ENCODE measurements around the gene PIK3CB. TPM values are rescaled to one million over a fixed set of nuclear protein-coding genes. Genes with fewer than 3 reads are reported as not detected.

PIK3CB gene
- total RNA-seq, 1 experiment from 2014 or later: 29.7 TPM

DNA sequence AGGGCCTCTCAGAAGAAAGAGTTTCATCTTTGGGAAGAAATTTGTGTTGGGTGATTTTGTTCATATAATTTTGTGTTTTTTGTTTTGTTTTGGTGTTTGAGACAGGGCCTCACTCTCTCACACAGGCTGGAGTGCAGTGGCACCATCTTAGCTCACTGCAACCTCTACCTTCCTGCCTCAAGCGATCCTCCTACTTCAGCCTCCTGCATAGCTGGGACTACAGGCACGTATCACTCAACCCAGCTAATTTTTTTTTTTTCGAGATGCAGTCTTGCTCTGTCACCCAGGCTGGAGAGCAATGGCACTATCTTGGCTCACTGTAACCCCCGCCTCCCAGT is 29.0 kb upstream of the PIK3CB start:
- H3K4me1 ChIP-seq: peaks cover 27% of the 10 kb centered on the region
- DNase-seq: no peak
- no peaks in the 10 kb centered on the region for H3K36me3 ChIP-seq (ENCODE audit: control insufficient read depth, insufficient read depth, low read length)
- H3K36me3 Mint-ChIP-seq (ENCODE audit: insufficient read depth, unreplicated experiment): peaks cover 12% of the 10 kb centered on the region
- no peaks in the 10 kb centered on the region for H3K9me3 Mint-ChIP-seq (ENCODE audit: unreplicated experiment)
- H3K27ac Mint-ChIP-seq (ENCODE audit: unreplicated experiment): peak overlapping the region; percentile 97
- TSS peak; percentile 96 for BruUV-seq (replicated peaks)
- ChIA-PET POLR2A (interaction anchor here (0.6 to 1.6 kb wide), 7 partner anchors 18 to 270 kb away, joined by 3 to 17 read pairs (median 4); partner anchors contain the start of genes CEP70 and PIK3CB), CTCF (interaction anchor here (1.0 to 2.2 kb wide), 3 partner anchors 52 to 465 kb away, joined by 3 to 47 read pairs (median 4); partner anchors contain the start of gene CEP70)
- H3K27me3 Mint-ChIP-seq (ENCODE audit: insufficient read depth, unreplicated experiment): no peaks in the 10 kb centered on the region
- H3K9me3 ChIP-seq: no peaks in the 10 kb centered on the region
- TF ChIP-seq, protein P1, sequence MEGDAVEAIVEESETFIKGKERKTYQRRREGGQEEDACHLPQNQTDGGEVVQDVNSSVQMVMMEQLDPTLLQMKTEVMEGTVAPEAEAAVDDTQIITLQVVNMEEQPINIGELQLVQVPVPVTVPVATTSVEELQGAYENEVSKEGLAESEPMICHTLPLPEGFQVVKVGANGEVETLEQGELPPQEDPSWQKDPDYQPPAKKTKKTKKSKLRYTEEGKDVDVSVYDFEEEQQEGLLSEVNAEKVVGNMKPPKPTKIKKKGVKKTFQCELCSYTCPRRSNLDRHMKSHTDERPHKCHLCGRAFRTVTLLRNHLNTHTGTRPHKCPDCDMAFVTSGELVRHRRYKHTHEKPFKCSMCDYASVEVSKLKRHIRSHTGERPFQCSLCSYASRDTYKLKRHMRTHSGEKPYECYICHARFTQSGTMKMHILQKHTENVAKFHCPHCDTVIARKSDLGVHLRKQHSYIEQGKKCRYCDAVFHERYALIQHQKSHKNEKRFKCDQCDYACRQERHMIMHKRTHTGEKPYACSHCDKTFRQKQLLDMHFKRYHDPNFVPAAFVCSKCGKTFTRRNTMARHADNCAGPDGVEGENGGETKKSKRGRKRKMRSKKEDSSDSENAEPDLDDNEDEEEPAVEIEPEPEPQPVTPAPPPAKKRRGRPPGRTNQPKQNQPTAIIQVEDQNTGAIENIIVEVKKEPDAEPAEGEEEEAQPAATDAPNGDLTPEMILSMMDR (IDR thresholded peaks at IDR 0.05; ENCODE audit: insufficient read depth in 1 of 2, low read depth in 1 of 2, low read length in 1 of 2, severe bottlenecking in 1 of 2, unreplicated experiment in 1 of 2): no peak
- no peak overlapping the region for H3K4me3 ChIP-seq (ENCODE audit: low read depth, low read length)
- peak overlapping the region; percentile 67 for H3K4me3 Mint-ChIP-seq (ENCODE audit: unreplicated experiment)
- peaks cover 25% of the 10 kb centered on the region for H3K4me1 Mint-ChIP-seq (ENCODE audit: low read depth, unreplicated experiment)
- intact Hi-C loops (cut with micrococcal nuclease; ENCODE audit: unreplicated experiment): loop anchor here (1.0 to 5.0 kb wide), 4 partner anchors 29 to 255 kb away; partner anchors contain the start of genes FAIM and PIK3CB
- no peaks in the 10 kb centered on the region for H3K27me3 ChIP-seq (replicated peaks; ENCODE audit: control insufficient read depth, insufficient read depth, low read length)

DNA sequence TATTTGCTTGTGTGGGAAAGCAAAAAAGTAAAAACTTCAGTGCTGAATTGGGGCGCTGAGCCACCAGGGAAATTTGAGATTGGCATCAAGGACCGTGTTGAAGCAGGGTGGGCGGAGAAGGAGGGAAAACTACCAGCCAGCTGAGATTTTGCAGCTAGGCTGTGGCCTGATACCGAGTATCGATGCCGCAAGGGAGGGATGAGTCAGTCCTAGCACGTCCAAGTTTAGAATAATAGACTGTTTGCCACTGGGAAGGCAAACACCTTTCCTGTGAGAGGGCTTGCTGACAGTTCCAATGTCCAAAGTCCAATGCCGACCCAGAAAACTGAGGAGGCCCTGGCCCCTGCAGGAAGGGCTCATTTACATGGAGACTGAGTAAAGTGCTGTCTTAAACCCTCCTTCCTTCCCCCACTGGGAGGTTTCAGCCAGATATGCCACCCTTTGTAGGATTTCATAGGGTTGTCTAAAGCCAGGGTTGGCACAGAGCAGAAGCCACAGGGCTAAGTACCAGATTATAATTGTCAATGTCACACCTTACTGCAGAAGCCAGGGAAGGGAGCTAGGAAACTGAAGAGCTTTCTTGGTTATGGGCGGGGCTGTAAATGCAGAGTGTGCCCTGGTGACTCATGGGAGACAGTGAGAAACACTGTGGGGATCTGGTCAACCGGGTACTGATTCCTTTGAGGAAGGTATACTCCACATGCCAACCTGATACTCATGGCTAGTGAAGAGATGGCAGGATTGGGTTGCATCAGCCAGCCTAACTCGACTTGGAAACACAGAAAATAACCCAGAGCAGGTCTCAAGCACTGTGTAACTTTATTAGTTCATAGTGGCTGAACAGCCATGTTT is 28.4 kb upstream of the PIK3CB start:
- Histone ChIP-seq H3K36me3 (ENCODE audit: control insufficient read depth, insufficient read depth, low read length) (no peaks in the 10 kb centered on the region), H3K4me3 (ENCODE audit: low read depth, low read length) (no peak overlapping the region; the same call in 1 of the 2 replicates), H3K4me1 (peaks cover 27% of the 10 kb centered on the region), H3K27me3 (replicated peaks; ENCODE audit: control insufficient read depth, insufficient read depth, low read length) (no peaks in the 10 kb centered on the region), H3K9me3 (no peaks in the 10 kb centered on the region)
- Mint-ChIP-seq H3K27ac (ENCODE audit: unreplicated experiment) (peak overlapping the region; percentile 97), H3K4me1 (ENCODE audit: low read depth, unreplicated experiment) (peaks cover 25% of the 10 kb centered on the region), H3K4me3 (ENCODE audit: unreplicated experiment) (peak overlapping the region; percentile 67), H3K27me3 (ENCODE audit: insufficient read depth, unreplicated experiment) (no peaks in the 10 kb centered on the region), H3K9me3 (ENCODE audit: unreplicated experiment) (no peaks in the 10 kb centered on the region), H3K36me3 (ENCODE audit: insufficient read depth, unreplicated experiment) (peaks cover 12% of the 10 kb centered on the region)
- TF ChIP-seq, protein P1 (IDR thresholded peaks at IDR 0.05; ENCODE audit: insufficient read depth in 1 of 2, low read depth in 1 of 2, low read length in 1 of 2, severe bottlenecking in 1 of 2, unreplicated experiment in 1 of 2): no peak
- no TSS peak for BruUV-seq (replicated peaks)
- DNase-seq: peak; percentile 89 to 93
- ChIA-PET CTCF (interaction anchor here (0.5 to 2.2 kb wide), 4 partner anchors 38 to 466 kb away, joined by 3 to 47 read pairs (median 4); partner anchors contain the start of gene CEP70), POLR2A (interaction anchor here (0.6 to 1.6 kb wide), 9 partner anchors 17 to 1849 kb away, joined by 3 to 17 read pairs (median 4); partner anchors contain the start of genes CEP70 and PIK3CB)
- intact Hi-C loops (cut with micrococcal nuclease; ENCODE audit: unreplicated experiment): loop anchor here (1.0 to 5.0 kb wide), 4 partner anchors 29 to 254 kb away; partner anchors contain the start of genes FAIM and PIK3CB

- TF ChIP-seq, protein P1 (IDR thresholded peaks at IDR 0.05; ENCODE audit: insufficient read depth in 1 of 2, low read depth in 1 of 2, low read length in 1 of 2, severe bottlenecking in 1 of 2, unreplicated experiment in 1 of 2): no peak
- Mint-ChIP-seq H3K4me1 (ENCODE audit: low read depth, unreplicated experiment) (peaks cover 25% of the 10 kb centered on the region), H3K27me3 (ENCODE audit: insufficient read depth, unreplicated experiment) (no peaks in the 10 kb centered on the region), H3K4me3 (ENCODE audit: unreplicated experiment) (peak overlapping the region; percentile 67), H3K27ac (ENCODE audit: unreplicated experiment) (peak overlapping the region; percentile 97), H3K9me3 (ENCODE audit: unreplicated experiment) (no peaks in the 10 kb centered on the region), H3K36me3 (ENCODE audit: insufficient read depth, unreplicated experiment) (peaks cover 12% of the 10 kb centered on the region)
- H3K4me3 ChIP-seq (ENCODE audit: low read depth, low read length): peak overlapping the region; percentile 15
- intact Hi-C loops (cut with micrococcal nuclease; ENCODE audit: unreplicated experiment): loop anchor here (2.0 to 5.0 kb wide), 2 partner anchors 40 to 254 kb away; partner anchors contain the start of gene FAIM
- CTCF ChIA-PET: interaction anchor here (0.5 to 2.2 kb wide), 3 partner anchors 37 to 268 kb away, joined by 3 to 47 read pairs (median 4); partner anchors contain the start of gene CEP70
- H3K36me3 ChIP-seq (ENCODE audit: control insufficient read depth, insufficient read depth, low read length): no peaks in the 10 kb centered on the region
- BruUV-seq (replicated peaks): TSS peak; percentile 90
- H3K9me3 ChIP-seq: no peaks in the 10 kb centered on the region
- no peaks in the 10 kb centered on the region for H3K27me3 ChIP-seq (replicated peaks; ENCODE audit: control insufficient read depth, insufficient read depth, low read length)
- POLR2A ChIA-PET: interaction anchor here (1.4 to 1.6 kb wide), 2 partner anchors 39 to 53 kb away, joined by 7 to 17 read pairs; no protein-coding TSS in a partner anchor
- H3K4me1 ChIP-seq: peaks cover 27% of the 10 kb centered on the region
- no peak for DNase-seq
Observed at GRCh38 chr3:138862531-138862923, 27.8 kb upstream of the PIK3CB start.
